Measurements from ENCODE around the gene HUNK.
A peak's percentile ranks its signal among the peaks of the same experiment; 100 is the strongest.
"Not testable (repeated sequence)": the region's sequence is repeated elsewhere in the genome, so short reads cannot be mapped to it uniquely, and the experiment has no call there.

HUNK gene

GRCh38 chr21:31844206-31844605 is 28.6 kb upstream of the HUNK start:
- TF ChIP-seq, protein P1, sequence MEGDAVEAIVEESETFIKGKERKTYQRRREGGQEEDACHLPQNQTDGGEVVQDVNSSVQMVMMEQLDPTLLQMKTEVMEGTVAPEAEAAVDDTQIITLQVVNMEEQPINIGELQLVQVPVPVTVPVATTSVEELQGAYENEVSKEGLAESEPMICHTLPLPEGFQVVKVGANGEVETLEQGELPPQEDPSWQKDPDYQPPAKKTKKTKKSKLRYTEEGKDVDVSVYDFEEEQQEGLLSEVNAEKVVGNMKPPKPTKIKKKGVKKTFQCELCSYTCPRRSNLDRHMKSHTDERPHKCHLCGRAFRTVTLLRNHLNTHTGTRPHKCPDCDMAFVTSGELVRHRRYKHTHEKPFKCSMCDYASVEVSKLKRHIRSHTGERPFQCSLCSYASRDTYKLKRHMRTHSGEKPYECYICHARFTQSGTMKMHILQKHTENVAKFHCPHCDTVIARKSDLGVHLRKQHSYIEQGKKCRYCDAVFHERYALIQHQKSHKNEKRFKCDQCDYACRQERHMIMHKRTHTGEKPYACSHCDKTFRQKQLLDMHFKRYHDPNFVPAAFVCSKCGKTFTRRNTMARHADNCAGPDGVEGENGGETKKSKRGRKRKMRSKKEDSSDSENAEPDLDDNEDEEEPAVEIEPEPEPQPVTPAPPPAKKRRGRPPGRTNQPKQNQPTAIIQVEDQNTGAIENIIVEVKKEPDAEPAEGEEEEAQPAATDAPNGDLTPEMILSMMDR (conservative IDR thresholded peaks at IDR 0.05), result no peak
- TF ChIP-seq ZFX (IDR thresholded peaks at IDR 0.05), result no peak
- H3K27ac ChIP-seq, result no peak overlapping the region

DNA sequence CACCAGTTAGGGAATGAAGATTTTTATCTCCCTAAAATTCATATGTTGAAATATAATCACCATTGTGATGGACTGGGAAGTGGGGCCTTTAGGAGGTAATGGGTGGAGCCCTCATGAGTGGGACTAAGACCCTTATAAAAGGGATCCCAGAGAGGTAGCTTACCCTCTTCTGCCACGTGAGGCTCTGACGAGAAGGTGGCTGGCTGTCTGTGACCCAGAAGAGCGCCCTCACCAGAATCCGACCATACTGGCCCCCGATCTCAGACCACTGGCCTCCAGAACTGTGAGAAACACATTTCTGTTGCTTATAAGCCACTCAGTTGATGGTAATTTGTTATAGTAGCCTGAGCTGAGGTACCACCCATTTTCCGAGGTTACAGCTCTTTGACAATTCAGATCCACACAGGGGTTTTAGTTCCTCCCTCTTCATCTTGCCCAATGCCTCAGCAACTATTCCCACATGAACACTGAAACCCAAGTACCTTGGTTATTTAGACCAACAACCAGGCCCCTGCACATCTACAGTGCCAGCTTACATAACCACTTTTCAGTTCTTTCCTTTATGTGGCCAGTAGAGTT is 27.6 kb upstream of the HUNK start:
- no peak overlapping the region for H3K27ac ChIP-seq
- no peak for TF ChIP-seq ZFX (IDR thresholded peaks at IDR 0.05)
- TF ChIP-seq, protein P1 (conservative IDR thresholded peaks at IDR 0.05), result no peak

- TF ChIP-seq, protein P1 (conservative IDR thresholded peaks at IDR 0.05), result no peak
- no peak for TF ChIP-seq ZFX (IDR thresholded peaks at IDR 0.05)
- peak overlapping the region; percentile 7; the same call in 1 of the 2 replicates for H3K27ac ChIP-seq
Observed at GRCh38 chr21:31846690-31847089, 26.1 kb upstream of the HUNK start.

DNA sequence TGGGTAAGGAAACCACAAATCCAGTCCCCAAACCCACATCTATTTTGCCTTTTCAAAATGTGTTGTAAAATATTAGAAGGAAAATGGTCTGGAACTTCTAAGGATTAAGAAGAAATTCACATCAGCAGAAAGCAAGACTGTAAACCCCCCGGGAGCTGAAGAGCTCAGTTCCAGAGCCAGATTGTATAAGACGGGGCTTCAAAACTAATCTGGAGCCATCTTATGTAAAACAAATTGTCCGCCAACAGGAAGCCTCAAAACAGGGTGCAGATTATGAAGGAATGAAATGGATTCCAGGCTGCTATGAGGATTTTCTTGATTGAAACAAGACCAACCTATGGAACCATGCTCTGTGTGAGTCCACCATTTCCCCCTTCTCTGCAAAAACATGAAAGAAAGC is 25.1 kb upstream of the HUNK start:
- no peak overlapping the region for H3K27ac ChIP-seq
- TF ChIP-seq ZFX (IDR thresholded peaks at IDR 0.05), result no peak
- TF ChIP-seq, protein P1 (conservative IDR thresholded peaks at IDR 0.05), result no peak

DNA sequence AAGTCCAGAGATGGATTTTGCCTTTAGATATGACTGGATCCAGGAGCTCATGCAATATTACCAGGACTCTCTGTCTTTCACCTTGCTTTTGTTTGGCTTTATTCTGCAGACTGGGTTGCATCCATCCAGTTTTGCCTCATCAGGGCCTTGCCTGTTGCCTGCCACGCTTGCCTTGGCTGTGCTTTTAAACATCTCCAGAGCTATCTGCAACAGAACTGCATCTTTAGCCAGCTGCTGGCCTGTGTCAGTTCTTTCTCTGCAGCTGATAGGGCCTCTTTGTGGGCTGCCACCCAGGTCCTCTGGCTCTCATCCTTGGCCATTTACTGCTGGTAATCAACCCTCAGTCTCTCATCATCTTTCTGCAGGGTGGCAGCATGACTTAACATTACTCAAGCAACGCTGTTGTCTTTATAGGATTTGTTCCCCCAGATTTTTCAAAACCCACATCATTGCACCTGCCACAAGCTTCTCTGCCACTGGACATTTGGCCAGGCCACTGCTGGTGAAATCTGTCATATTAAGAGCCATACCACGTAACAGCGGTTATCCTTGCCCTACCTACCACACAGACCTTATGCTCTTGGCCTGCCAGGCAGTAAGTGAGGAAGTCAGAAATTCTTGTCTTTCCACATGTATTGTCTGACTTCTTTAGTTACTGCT is 24.4 kb upstream of the HUNK start:
- TF ChIP-seq, protein P1 (conservative IDR thresholded peaks at IDR 0.05), result no peak
- no peak for TF ChIP-seq ZFX (IDR thresholded peaks at IDR 0.05)
- H3K27ac ChIP-seq, result no peak overlapping the region

DNA sequence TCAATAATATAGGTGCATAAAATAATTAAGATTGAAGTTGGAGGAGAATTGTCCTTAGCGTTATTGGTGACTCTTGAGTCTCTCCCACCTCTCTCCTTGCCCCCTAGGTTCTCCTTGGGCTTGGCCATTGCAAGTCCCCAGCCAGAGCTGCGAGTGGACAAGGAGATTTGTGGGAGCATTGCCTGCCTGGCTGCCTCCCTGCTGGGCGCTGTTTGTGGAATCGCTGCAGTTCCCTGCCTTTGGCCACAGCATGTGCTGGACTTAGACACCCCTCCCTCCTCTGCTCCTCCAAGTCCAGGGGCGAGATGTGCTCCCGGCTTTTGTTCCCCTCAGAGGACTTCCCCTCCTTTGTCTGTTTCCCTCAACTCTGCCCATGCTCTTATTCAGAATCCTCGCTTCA is 21.9 kb upstream of the HUNK start:
- H3K27ac ChIP-seq, result no peak overlapping the region
- no peak for TF ChIP-seq ZFX (IDR thresholded peaks at IDR 0.05)

DNA sequence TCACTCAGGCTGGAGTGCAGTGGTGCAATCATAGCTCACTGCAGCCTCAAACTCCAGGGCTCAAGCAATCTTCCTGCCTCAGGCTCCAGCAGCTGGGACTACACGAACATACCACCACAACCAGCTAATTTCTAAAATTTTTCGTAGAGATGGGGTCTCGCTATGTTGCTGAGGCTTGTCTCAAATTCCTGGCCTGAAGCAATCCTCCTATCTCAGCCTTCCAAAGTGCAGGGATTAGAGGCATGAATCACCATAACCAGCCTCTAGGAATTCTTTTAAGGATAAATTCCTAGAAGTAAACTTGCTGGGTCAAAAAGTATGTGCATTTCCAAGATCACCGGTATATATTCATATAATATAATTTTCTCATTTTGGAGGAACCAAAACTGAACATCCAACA is 17.6 kb upstream of the HUNK start:
- no peak overlapping the region for H3K27ac ChIP-seq
- TF ChIP-seq, protein P1 (conservative IDR thresholded peaks at IDR 0.05), result no peak
- TF ChIP-seq ZFX (IDR thresholded peaks at IDR 0.05), result no peak

DNA sequence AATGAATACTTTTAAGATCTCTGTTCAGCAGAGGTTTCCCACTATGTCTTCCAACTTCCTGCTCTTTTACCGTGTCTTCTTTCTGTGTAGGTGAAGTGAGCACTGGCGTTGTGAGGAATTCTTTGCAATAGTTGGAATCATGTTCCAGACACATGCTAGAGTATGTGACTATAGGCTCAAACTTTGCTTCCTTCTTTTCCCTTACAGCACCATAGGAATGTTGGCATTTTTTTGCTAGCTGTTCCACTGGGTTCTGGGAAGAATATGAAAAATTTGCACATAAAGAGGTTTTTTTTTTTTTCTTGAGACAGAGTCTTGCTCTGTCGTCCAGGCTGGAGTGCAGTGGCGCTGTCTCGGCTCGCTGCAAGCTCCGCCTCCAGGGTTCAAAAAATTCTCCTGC is 15.7 kb upstream of the HUNK start:
- H3K27ac ChIP-seq, result no peak overlapping the region
- TF ChIP-seq, protein P1 (conservative IDR thresholded peaks at IDR 0.05), result no peak
- no peak for TF ChIP-seq ZFX (IDR thresholded peaks at IDR 0.05)

GRCh38 chr21:31857631-31858030 is 15.2 kb upstream of the HUNK start:
- not testable (repeated sequence) for H3K27ac ChIP-seq

Measured in C4-2B (cell line).